ENCODE data around the gene SCN11A.

The SCN11A gene

DNA sequence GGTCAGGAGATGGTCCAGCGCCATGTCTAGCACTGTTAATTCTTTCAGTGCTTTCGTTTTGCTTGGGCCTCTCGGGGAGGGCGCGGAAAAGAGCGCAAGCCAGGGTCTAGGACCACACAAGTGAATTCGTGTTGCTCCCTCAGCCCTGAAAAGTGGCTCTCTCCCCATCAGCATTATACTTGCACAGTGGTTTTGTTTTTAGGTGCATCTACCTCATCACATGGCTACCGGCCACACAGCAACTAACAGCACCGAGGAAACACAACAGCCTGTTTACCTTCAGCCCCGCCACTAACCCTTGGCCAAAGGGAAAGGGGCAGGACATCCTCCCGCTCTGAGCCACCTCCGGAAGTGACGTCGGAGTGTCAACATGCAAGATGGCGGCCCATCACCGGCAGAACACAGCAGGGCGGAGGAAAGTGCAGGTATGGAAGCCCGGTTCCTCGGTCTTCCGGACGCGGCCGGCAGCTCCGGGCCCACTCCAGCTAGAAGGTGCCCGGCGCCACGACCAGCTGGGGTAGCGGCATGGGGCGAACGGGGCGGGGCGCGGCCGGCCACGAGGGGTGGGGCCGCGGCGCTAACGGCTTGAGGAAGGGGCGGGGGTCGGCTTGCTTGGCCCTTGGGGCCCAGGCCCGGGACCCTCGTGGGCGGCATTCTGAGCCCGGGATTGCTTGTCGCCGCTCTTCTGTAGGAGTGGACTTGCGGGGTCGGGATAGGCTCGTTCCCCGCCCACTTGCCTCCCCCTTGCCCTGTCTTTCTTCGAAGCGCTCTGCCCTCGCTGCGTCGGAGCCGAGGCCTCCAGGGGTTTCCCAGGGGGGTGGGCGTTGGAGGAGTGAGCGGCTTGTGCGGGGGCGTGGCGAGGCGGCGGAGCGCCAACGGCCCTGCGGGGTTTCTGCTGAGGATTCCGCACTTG lies at the start of gene SCN11A, which contains the start of gene WDR48:
Gene SCN11A, minus strand, starts transcription at position 296 of the 913 bp plus-strand sequence. CDS start 101,582 bp downstream, outside the sequence.
Gene WDR48, plus strand, starts transcription at position 368 of the 913 bp plus-strand sequence. Its CDS starts 10 bp downstream, at position 378.
- peak; percentile 91 to 94 for DNase-seq (ENCODE audit: low spot score in 2 of 2)
- H3K27me3 ChIP-seq (ENCODE audit: low read depth): 0 out of 2 replicates have a peak, but pooled peaks cover 3% of the 10 kb centered on the region
- H3K9me3 ChIP-seq: no peaks in the 10 kb centered on the region
- H3K4me1 ChIP-seq: peaks cover 7% of the 10 kb centered on the region
- no peaks in the 10 kb centered on the region for H3K36me3 ChIP-seq (replicated peaks)
- peak within 1 kb of the TSS; percentile 70 for H3K4me3 ChIP-seq
- in situ Hi-C loops (cut with MboI; ENCODE audit: low sequenced_read_pairs): no loop called here

DNA sequence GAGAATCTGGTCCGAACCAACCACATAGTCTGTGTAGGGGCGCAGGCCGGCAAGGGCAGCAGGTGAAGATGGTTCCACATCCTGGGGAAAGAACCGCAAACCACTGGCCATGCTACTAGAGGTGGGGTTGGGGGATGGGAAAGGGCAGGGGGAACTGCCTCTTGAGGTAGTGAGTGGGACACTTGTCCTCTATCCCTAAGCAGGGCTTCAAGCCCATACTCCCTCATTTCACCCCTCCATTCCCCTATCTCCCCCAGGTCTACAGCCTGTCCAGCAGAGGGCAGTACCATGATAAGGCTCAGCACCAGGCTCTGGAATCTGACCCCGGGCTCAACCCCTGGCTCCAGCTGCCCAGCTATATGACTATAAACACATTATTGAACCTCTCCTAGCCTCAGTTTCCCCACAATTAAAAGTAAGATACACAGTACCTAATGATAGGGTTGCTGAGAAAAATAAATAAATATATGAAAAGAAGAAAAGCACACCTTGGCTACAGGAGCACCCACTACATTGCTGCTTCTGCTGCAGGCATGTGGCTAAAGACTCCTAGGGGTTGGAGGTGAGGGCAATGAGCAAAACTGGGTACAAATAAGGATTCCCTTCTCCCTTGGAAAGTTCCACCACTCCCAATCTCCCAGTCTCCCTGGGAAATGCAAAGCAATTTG lies 49.4 kb upstream of the SCN11A start:
- Histone ChIP-seq H3K27me3 (ENCODE audit: low read depth) (no peaks in the 10 kb centered on the region), H3K4me3 (no peak overlapping the region), H3K4me1 (no peaks in the 10 kb centered on the region), H3K36me3 (replicated peaks) (peaks cover 38% of the 10 kb centered on the region), H3K9me3 (no peaks in the 10 kb centered on the region)
- DNase-seq (ENCODE audit: low spot score in 2 of 2): peak; percentile 15 to 54
- in situ Hi-C loops (cut with MboI; ENCODE audit: low sequenced_read_pairs): loop anchor here (25.0 kb wide), 1 partner anchor 186 kb away; the partner anchor contains the start of gene CX3CR1

DNA sequence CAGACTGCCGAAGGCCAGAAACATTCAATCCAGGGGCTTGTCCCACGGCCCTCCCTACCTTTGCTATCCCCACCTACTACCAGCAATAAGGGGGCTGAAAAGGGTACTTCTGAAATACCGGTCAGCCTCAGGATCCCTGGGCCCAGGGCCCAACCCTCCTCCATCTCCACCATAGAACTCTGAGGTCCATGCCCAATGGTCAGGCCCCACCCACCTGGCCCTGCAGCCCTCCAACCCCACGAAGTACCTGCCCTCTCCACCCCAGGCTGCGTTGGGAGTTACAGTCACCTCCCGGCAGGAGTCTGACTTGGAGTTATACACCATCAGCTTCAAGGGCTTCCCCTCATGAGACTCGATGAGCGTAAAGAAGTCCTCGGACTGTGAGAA lies 48.7 kb upstream of the SCN11A start:
- H3K9me3 ChIP-seq: no peaks in the 10 kb centered on the region
- no peaks in the 10 kb centered on the region for H3K4me1 ChIP-seq
- H3K4me3 ChIP-seq: no peak overlapping the region
- H3K36me3 ChIP-seq (replicated peaks): peaks cover 43% of the 10 kb centered on the region
- no peaks in the 10 kb centered on the region for H3K27me3 ChIP-seq (ENCODE audit: low read depth)
- in situ Hi-C loops (cut with MboI; ENCODE audit: low sequenced_read_pairs): loop anchor here (25.0 kb wide), 1 partner anchor 187 kb away; the partner anchor contains the start of gene CX3CR1
- DNase-seq (ENCODE audit: low spot score in 2 of 2): no peak

DNA sequence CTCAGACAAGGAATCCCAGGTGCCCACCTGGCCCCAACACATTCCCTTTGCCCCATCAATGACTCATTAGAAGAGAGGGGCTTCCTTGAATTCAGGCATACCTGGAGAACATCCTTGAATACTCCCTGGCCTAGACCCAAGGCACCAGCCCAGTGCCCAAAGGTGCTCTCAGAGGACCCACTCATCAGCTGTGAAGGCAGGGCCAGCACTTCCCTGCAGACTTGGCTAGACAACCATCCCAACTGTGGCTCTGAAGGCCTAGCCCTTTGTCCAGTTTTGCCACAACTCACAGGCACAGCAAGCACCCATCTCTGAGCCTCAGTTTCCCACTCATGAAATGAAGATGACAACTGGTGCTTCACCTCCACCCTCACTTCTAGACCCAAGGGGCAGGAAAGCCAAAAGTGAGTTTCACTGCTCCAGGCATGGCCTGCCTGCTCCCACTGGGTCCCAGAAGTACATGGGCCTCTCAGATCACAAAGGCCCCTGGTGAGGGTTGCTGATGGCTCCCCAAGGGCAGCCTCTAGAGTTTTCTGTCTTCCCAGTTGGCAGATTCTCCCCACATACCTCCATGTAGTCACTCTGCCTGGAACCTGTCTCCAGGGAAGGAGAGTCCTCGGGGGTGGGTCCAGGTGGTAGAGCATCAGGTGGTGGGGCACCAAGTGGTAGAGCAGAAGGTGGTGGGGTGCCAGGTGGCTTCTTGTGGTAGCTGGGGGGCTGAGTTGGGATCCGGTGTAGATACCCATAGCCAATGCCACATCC lies 48.2 kb upstream of the SCN11A start:
- no peaks in the 10 kb centered on the region for H3K9me3 ChIP-seq
- H3K27me3 ChIP-seq (ENCODE audit: low read depth): no peaks in the 10 kb centered on the region
- DNase-seq (ENCODE audit: low spot score in 2 of 2): no peak
- no peaks in the 10 kb centered on the region for H3K4me1 ChIP-seq
- peaks cover 48% of the 10 kb centered on the region for H3K36me3 ChIP-seq (replicated peaks)
- H3K4me3 ChIP-seq: no peak overlapping the region
- in situ Hi-C loops (cut with MboI; ENCODE audit: low sequenced_read_pairs): loop anchor here (25.0 kb wide), 1 partner anchor 187 kb away; the partner anchor contains the start of gene CX3CR1

DNA sequence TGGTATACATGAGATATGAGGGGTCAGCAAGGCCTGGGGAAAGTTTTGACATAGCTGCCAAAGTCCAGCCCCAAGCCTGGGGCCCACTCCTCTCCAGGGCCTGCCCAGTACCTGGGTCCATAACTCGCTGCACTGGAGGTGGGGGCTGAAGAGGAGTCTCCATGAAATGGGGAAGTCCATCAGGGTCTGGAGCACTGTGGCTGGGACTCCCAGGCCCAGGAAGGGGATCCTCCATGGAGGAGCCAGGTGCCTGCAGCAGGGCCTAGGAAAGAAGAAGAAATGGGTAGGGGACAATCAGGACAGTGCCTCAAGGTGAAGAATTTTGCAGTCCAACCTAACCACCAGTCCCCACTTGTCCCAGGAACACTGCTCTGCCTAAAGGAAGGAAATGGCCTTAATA lies 47.5 kb upstream of the SCN11A start:
- in situ Hi-C loops (cut with MboI; ENCODE audit: low sequenced_read_pairs): no loop called here
- Histone ChIP-seq H3K36me3 (replicated peaks) (peaks cover 49% of the 10 kb centered on the region), H3K4me1 (no peaks in the 10 kb centered on the region), H3K4me3 (no peak overlapping the region), H3K27me3 (ENCODE audit: low read depth) (no peaks in the 10 kb centered on the region), H3K9me3 (no peaks in the 10 kb centered on the region)
- DNase-seq (ENCODE audit: low spot score in 2 of 2): no peak

DNA sequence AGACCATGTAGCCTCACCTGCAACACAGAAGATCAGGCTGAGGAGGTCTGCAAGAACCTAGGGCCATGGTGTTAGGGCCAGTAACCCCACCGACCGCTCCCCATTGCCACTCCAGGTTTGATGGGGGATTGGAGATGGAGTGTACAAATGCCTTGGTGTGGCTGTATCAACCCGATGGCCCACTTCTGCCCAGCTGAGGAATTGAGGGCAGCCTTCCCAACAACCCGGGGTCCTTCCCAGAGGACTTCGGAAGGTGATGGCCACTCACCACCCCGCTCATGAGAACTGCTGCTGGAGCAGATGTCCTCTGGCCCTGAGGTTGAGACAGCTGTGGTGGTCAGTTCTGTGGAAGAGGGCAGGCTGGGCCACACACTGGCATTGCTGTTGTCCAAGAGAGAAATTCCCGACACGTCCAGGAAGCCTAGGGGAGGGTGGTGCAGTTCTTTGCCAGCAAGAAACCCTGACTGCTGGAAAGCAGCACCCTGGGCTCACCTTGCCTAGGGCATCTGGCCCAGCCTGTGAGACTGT lies 46.8 kb upstream of the SCN11A start:
- Histone ChIP-seq H3K4me3 (no peak overlapping the region), H3K36me3 (replicated peaks) (peaks cover 56% of the 10 kb centered on the region), H3K27me3 (ENCODE audit: low read depth) (no peaks in the 10 kb centered on the region), H3K4me1 (no peaks in the 10 kb centered on the region), H3K9me3 (no peaks in the 10 kb centered on the region)
- in situ Hi-C loops (cut with MboI; ENCODE audit: low sequenced_read_pairs): no loop called here
- no peak for DNase-seq (ENCODE audit: low spot score in 2 of 2)

DNA sequence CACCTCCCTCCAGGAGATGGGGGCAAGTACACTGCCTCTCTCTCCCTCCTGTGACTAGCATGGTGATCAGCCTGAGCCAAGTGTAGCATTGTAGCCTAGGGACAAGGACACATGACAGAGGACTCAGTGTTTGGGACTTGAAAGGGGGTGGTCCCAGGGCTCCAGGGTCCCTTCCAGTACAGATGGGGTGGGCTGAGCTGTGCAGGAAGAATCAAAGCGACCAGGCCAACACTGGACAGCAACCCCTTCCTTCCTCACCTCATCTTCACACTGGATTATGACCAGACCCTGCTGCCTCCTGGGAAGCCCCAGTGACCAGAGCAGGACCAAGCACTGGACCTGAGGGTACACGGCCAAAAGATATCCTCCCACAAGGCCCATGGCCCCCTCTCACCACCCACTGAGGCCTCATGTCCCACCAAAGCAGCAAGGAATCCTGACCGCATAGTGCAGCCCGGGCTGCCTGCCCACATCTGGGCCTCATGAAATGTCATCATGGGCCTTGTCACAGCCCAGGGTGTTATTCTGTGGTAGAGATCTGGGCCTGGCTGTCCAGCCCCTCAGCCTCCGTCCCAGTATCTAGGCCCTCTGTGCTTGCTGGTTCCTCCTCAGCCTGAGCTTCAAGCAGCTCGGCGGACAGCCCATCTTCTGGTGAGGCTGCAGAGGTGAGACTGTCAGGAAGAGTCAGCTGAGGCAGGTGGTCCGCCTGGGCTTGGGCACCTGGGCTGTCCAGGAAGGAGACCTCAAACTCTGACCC lies 46.1 kb upstream of the SCN11A start:
- no peaks in the 10 kb centered on the region for H3K4me1 ChIP-seq
- H3K9me3 ChIP-seq: no peaks in the 10 kb centered on the region
- DNase-seq (ENCODE audit: low spot score in 2 of 2): no peak
- no peak overlapping the region for H3K4me3 ChIP-seq
- H3K27me3 ChIP-seq (ENCODE audit: low read depth): no peaks in the 10 kb centered on the region
- H3K36me3 ChIP-seq (replicated peaks): peaks cover 58% of the 10 kb centered on the region
- in situ Hi-C loops (cut with MboI; ENCODE audit: low sequenced_read_pairs): no loop called here

DNA sequence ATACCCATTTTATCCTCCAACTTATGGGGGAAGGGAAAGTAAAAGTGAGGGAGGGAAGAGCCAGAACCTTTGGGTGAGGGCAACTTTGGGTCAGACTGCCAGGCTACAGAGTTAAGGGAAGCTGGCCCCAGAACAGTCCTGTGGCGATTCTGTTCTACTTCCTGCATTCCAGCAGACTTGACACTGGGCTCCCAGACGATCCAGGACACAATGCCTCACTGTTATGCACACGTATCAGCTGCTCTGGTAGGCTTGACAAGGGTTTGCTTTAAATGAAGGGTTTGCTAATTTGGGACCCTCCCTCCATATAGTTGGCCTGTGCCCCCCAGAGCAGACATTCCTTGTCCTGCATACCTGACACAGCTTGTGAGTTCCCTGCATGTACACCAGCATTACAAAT lies 45.0 kb upstream of the SCN11A start:
- no peaks in the 10 kb centered on the region for H3K27me3 ChIP-seq (ENCODE audit: low read depth)
- no peak overlapping the region for H3K4me3 ChIP-seq
- in situ Hi-C loops (cut with MboI; ENCODE audit: low sequenced_read_pairs): no loop called here
- no peaks in the 10 kb centered on the region for H3K9me3 ChIP-seq
- DNase-seq (ENCODE audit: low spot score in 2 of 2): no peak
- H3K36me3 ChIP-seq (replicated peaks): peaks cover 58% of the 10 kb centered on the region
- no peaks in the 10 kb centered on the region for H3K4me1 ChIP-seq

DNA sequence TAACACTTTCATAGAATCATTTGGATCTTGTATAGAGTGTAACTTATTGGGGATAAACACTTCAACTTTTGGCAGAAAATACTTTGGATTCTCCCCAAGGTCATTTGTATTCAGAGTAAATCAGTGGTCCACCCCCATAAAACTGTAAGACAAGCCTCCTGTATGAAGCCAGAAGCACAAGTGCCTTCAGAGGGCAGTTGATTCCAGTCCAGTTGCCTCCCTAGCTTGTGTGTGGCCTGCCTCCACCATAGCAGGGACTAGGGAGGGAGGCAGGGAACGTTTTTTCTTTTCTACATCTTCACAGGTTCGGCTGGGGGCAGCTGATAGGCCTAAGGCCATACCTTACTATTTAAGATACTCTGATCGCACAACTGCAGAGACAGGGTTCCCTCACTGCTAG lies 44.0 kb upstream of the SCN11A start:
- Histone ChIP-seq H3K27me3 (ENCODE audit: low read depth) (no peaks in the 10 kb centered on the region), H3K4me3 (no peak overlapping the region), H3K9me3 (no peaks in the 10 kb centered on the region), H3K4me1 (no peaks in the 10 kb centered on the region), H3K36me3 (replicated peaks) (peaks cover 52% of the 10 kb centered on the region)
- DNase-seq (ENCODE audit: low spot score in 2 of 2): no peak
- in situ Hi-C loops (cut with MboI; ENCODE audit: low sequenced_read_pairs): no loop called here

DNA sequence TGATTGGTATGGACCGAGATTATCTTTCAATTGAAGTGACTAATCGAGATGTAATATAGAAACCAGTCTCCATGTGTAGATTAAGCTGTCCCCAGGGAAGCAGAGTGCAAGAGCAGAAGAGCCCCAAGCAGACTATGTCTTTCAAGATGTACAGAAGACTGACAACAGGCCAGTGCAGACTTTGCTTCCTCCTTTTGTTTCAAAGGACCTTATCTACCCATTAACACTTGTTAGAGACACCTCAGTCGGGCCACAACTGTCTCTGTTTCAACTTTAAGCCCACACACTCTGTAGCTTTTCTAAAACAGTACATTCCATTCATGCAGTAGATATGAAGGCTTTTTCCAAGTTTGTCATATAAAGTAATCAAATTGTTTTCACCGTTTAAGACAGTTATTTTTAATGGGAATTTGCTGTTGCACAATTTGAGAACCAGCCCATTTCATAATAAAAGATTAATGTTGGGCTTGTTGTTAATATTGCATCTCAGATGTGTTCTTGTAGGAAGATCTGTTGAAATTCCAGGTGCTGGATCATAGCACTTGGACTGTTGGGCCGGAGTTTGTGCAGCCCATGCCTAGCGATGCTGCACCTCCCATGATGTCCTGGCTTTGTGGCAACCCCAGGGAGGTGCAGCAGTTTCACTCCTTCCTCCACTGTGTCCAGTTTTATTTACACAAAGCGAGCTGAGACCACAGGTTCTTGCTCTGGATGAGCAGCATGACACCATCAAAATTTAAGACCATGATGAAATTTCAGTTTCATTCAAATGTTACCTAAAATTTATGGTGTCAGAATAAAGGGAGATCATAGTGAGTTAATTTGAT lies 43.3 kb upstream of the SCN11A start:
- in situ Hi-C loops (cut with MboI; ENCODE audit: low sequenced_read_pairs): no loop called here
- H3K9me3 ChIP-seq: no peaks in the 10 kb centered on the region
- H3K36me3 ChIP-seq (replicated peaks): peaks cover 44% of the 10 kb centered on the region
- H3K27me3 ChIP-seq (ENCODE audit: low read depth): no peaks in the 10 kb centered on the region
- H3K4me3 ChIP-seq: no peak overlapping the region
- DNase-seq (ENCODE audit: low spot score in 2 of 2): no peak
- H3K4me1 ChIP-seq: no peaks in the 10 kb centered on the region

DNA sequence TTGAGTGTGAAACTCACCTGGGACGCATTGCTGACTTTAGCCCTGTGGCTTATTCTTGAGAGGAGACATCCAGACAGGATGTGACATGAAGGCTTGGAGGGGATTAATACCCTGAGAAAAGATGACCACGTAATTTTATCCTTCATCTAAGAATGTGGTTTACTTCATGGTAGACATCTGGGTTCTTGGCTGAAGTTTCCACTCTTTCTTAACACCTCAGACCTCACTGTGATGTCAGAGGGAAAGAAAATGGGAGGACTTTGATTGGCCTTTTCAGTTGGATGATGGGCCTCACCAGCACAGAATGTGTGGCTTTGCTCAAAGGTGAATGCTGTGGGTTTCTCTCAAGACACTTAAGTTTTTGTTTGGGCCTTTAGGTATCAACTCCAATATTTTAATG lies 39.2 kb upstream of the SCN11A start:
- in situ Hi-C loops (cut with MboI; ENCODE audit: low sequenced_read_pairs): no loop called here
- Histone ChIP-seq H3K4me3 (no peak overlapping the region), H3K27me3 (ENCODE audit: low read depth) (no peaks in the 10 kb centered on the region), H3K36me3 (replicated peaks) (peaks cover 42% of the 10 kb centered on the region), H3K9me3 (no peaks in the 10 kb centered on the region), H3K4me1 (no peaks in the 10 kb centered on the region)
- DNase-seq (ENCODE audit: low spot score in 2 of 2): no peak

DNA sequence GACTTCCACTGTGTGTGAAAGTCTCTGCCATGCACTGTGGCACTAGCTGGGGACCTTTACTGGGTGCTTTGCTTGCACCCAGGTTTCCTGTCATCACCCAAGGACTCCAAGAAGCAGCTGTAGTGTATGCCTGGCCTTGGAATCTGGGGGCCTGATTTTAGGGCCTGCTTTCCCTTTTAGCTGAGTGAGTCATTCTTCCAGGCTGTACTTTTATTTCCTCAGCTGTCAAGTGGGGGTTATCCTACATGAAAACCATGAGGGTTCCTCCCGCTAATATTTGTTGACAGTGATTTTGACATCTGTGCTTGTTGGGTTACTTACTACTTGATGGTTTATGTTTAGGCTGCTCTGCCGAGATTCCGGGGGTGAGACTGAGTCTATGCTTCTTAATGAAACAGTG lies 37.1 kb upstream of the SCN11A start:
- Histone ChIP-seq H3K36me3 (replicated peaks) (peaks cover 34% of the 10 kb centered on the region), H3K4me3 (no peak overlapping the region), H3K27me3 (ENCODE audit: low read depth) (no peaks in the 10 kb centered on the region), H3K4me1 (no peaks in the 10 kb centered on the region), H3K9me3 (no peaks in the 10 kb centered on the region)
- in situ Hi-C loops (cut with MboI; ENCODE audit: low sequenced_read_pairs): no loop called here
- no peak for DNase-seq (ENCODE audit: low spot score in 2 of 2)
